ENCODE data around the gene ESPL1. TPM values are rescaled to one million over a fixed set of nuclear protein-coding genes. Genes with fewer than 3 reads are reported as not detected.
A peak's percentile ranks its signal among the peaks of the same experiment; 100 is the strongest.

The ESPL1 gene
- polyA plus RNA-seq, 3 donors = 0.79 TPM; not detected in 2

DNA sequence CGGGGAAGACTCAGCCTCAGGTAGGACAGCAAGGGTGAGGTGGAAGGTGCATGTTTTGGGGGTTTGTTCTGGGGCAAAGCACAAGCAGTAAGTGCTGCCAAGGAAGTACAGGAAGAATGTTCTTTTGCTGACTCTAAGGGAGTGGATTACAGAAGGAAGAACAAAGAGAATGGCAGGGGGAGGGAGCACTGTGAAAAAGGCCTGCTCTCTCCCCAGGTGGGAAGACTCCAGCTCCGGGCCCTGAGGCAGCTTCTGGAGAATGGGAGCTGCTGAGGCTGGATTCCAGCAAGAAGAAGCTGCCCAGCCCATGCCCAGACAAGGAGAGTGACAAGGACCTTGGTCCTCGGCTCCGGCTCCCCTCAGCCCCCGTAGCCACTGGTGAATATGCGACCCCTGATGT is 20.2 kb downstream of the ESPL1 start:
- Mint-ChIP-seq H3K4me1 (peaks cover 5% of the 10 kb centered on the region), H3K36me3 (peaks cover 49 to 81% of the 10 kb centered on the region in 2 donors), H3K27ac (peak overlapping the region in 3 of 7 donors; percentile 35 to 76 (median 73)), H3K9me3 (no peaks in the 10 kb centered on the region), H3K27me3 (ENCODE audit: low read depth in 3 of 3) (peaks cover 0 to 4% (median 0%) of the 10 kb centered on the region in 3 donors), H3K4me3 (no peak overlapping the region)
- Histone ChIP-seq H3K9me3 (replicated peaks in 1 of 2; ENCODE audit: control insufficient read depth in 1 of 2, insufficient read depth in 1 of 2, low read length in 2 of 2) (no peaks in the 10 kb centered on the region), H3K4me1 (ENCODE audit: control insufficient read depth in 1 of 2, insufficient read depth in 2 of 2, low read length in 2 of 2) (no peaks in the 10 kb centered on the region), H2AFZ (ENCODE audit: insufficient read depth, low read depth, low read length, poor library complexity, severe bottlenecking) (no peak overlapping the region), H3K27me3 (ENCODE audit: control insufficient read depth in 2 of 2, insufficient read depth in 2 of 2, low read length in 2 of 2) (no peaks in the 10 kb centered on the region), H3K4me3 (replicated peaks in 1 of 3; ENCODE audit: low read depth in 2 of 3, low read length in 3 of 3) (no peak overlapping the region), H3K27ac (ENCODE audit: low read depth in 1 of 2, low read length in 2 of 2) (peak overlapping the region in 1 of 2 donors; percentile 6), H3K79me2 (ENCODE audit: insufficient read depth, low read length) (no peaks in the 10 kb centered on the region), H3K36me3 (replicated peaks in 1 of 2; ENCODE audit: control insufficient read depth in 1 of 2, insufficient read depth in 2 of 2, low read length in 2 of 2) (peaks cover 37 to 78% of the 10 kb centered on the region in 2 donors), H4K20me1 (ENCODE audit: insufficient read depth, low read length) (no peaks in the 10 kb centered on the region), H3K4me2 (replicated peaks; ENCODE audit: extremely low read depth, low read length, poor library complexity, severe bottlenecking) (no peak overlapping the region), H3K9ac (ENCODE audit: insufficient read depth, low read length, poor library complexity, severe bottlenecking) (no peak overlapping the region)
- DNase-seq = no peak
- WGBS (ENCODE audit: insufficient coverage) = 100% methylated on average over 5 of the region's 6 CpGs
- TF ChIP-seq CTCF (IDR thresholded peaks at IDR 0.05) = no peak
- intact Hi-C loops (cut with micrococcal nuclease) = loop anchor here in 1 of 2 donors (5.0 kb wide), 1 partner anchor 76 kb away; no protein-coding TSS in a partner anchor

- Mint-ChIP-seq H3K27me3 (ENCODE audit: low read depth in 3 of 3) (peaks cover 0 to 4% (median 0%) of the 10 kb centered on the region in 3 donors), H3K4me3 (no peak overlapping the region), H3K4me1 (peaks cover 6% of the 10 kb centered on the region), H3K36me3 (peaks cover 45 to 69% of the 10 kb centered on the region in 2 donors), H3K9me3 (no peaks in the 10 kb centered on the region), H3K27ac (peak overlapping the region in 3 of 7 donors; percentile 4 to 52 (median 50))
- Histone ChIP-seq H3K9me3 (replicated peaks in 1 of 2; ENCODE audit: control insufficient read depth in 1 of 2, insufficient read depth in 1 of 2, low read length in 2 of 2) (no peaks in the 10 kb centered on the region), H3K4me1 (ENCODE audit: control insufficient read depth in 1 of 2, insufficient read depth in 2 of 2, low read length in 2 of 2) (peaks cover 3% of the 10 kb centered on the region in 2 donors), H3K4me3 (replicated peaks in 1 of 3; ENCODE audit: low read depth in 2 of 3, low read length in 3 of 3) (no peak overlapping the region), H3K27me3 (ENCODE audit: control insufficient read depth in 2 of 2, insufficient read depth in 2 of 2, low read length in 2 of 2) (no peaks in the 10 kb centered on the region), H3K36me3 (replicated peaks in 1 of 2; ENCODE audit: control insufficient read depth in 1 of 2, insufficient read depth in 2 of 2, low read length in 2 of 2) (peaks cover 27 to 71% of the 10 kb centered on the region in 2 donors), H3K4me2 (replicated peaks; ENCODE audit: extremely low read depth, low read length, poor library complexity, severe bottlenecking) (no peak overlapping the region), H3K9ac (ENCODE audit: insufficient read depth, low read length, poor library complexity, severe bottlenecking) (no peak overlapping the region), H3K79me2 (ENCODE audit: insufficient read depth, low read length) (no peaks in the 10 kb centered on the region), H2AFZ (ENCODE audit: insufficient read depth, low read depth, low read length, poor library complexity, severe bottlenecking) (no peak overlapping the region), H3K27ac (ENCODE audit: low read depth in 1 of 2, low read length in 2 of 2) (no peak overlapping the region), H4K20me1 (ENCODE audit: insufficient read depth, low read length) (no peaks in the 10 kb centered on the region)
- intact Hi-C loops (cut with micrococcal nuclease) = loop anchor here in 1 of 2 donors (5.0 kb wide), 1 partner anchor 78 kb away; no protein-coding TSS in a partner anchor
- WGBS (ENCODE audit: insufficient coverage) = 100% methylated on average over 2 of the region's 4 CpGs
- TF ChIP-seq CTCF (IDR thresholded peaks at IDR 0.05) = no peak
- DNase-seq = no peak
Observed at GRCh38 chr12:53289891-53290290, 21.8 kb downstream of the ESPL1 start.
